ENCODE measurements around the gene NTN1.

Gene NTN1

DNA sequence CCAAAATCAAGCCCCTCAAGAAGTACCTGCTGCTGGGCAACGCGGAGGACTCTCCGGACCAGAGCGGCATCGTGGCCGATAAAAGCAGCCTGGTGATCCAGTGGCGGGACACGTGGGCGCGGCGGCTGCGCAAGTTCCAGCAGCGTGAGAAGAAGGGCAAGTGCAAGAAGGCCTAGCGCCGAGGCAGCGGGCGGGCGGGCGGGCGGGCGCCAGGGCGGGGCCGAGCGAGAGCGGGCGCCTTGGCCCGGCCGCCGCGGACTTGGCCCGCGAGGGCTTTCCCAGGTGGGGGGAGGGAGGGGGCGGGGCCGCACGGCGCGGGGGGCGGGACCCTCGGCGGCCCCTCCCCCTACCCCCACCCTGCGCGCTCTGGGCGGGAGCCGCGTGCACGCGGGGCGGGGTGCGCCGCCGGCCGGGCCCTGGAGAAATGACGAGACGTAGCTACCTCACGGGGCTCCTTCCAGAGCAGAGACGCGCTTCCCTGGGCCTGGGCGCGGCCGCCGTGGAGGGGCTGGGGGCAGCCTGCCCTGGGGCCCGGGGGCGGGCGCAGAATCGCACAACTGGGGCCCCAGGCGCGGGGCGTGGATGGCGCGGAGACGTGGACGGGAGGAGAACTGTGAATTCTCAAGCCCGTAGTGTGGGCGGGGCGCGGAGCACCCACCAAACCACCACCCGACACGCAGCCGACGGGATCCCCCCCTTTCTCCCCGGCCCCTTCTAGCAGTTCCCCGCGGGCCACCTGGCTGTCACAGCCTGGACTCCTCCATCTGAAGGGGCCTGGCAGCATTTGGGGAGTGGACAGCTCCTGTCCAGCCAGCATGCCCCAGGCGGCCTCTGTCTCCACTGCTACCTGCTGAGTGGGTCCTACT, 218.7 kb downstream of the NTN1 start:
- DNase-seq = peak; percentile 27
- Histone ChIP-seq H3K4me3 (ENCODE audit: low read depth, low read length) (no peak overlapping the region), H3K36me3 (no peaks in the 10 kb centered on the region), H3K9me3 (no peaks in the 10 kb centered on the region), H3K4me1 (no peaks in the 10 kb centered on the region), H3K27me3 (no peaks in the 10 kb centered on the region)
- TF ChIP-seq, protein P1, sequence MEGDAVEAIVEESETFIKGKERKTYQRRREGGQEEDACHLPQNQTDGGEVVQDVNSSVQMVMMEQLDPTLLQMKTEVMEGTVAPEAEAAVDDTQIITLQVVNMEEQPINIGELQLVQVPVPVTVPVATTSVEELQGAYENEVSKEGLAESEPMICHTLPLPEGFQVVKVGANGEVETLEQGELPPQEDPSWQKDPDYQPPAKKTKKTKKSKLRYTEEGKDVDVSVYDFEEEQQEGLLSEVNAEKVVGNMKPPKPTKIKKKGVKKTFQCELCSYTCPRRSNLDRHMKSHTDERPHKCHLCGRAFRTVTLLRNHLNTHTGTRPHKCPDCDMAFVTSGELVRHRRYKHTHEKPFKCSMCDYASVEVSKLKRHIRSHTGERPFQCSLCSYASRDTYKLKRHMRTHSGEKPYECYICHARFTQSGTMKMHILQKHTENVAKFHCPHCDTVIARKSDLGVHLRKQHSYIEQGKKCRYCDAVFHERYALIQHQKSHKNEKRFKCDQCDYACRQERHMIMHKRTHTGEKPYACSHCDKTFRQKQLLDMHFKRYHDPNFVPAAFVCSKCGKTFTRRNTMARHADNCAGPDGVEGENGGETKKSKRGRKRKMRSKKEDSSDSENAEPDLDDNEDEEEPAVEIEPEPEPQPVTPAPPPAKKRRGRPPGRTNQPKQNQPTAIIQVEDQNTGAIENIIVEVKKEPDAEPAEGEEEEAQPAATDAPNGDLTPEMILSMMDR (IDR thresholded peaks at IDR 0.05; ENCODE audit: low read depth, low read length) = no peak

DNA sequence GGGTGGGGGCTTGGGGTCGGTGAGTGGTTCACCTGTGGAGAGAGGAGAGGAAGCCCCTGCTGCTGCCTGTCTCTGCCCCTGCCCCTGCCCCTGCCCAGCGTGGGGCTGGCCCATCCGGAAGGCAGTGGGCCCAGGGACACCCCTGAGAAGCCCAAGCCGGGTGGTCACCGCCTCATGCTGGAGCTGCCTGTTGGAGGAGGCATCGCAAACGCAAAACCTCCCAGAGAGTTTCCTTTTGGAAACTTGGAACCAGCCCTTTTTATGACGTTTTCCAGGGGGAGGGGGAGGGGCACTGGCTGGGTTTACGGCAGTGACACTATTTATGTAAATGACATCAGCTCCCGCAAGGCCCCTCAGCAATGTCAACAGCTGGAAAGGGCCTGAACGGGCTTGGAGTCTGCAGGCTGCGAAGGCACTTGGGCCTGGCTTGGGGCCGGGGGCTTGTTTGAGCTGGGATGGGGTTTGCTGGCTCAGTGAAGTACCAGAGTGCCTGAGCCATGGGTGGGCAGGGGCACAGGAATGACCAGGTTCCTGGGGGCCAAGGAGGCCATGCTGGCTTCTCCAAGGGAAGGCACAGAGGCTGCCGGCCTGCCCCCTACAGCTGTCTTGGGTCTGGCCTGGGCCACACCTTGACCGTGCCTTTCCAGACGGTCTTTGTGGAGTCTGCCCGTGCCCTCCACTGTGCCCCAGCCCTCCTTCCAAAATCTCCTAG, 219.5 kb downstream of the NTN1 start:
- Histone ChIP-seq H3K27me3 (no peaks in the 10 kb centered on the region), H3K36me3 (no peaks in the 10 kb centered on the region), H3K4me1 (no peaks in the 10 kb centered on the region), H3K4me3 (ENCODE audit: low read depth, low read length) (no peak overlapping the region), H3K9me3 (no peaks in the 10 kb centered on the region)
- TF ChIP-seq, protein P1 (IDR thresholded peaks at IDR 0.05; ENCODE audit: low read depth, low read length) = no peak
- no peak for DNase-seq

DNA sequence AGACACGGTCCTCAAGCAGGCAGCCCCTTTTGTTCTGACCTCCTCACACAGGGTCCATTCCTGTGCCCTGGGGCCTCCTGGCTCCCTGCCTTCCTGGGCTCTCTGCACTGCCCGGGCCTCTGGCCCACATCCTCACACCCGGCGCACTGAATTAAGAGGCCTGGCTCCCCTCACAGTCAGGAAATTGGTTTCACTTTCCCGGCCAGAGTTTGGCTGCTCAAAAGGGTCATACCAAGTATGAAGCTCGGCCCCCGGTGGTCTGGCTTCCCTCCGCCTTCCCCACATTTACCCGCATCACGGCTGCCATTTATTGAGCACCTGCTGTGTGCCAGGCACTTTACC, 220.0 kb downstream of the NTN1 start:
- Histone ChIP-seq H3K4me3 (ENCODE audit: low read depth, low read length) (no peak overlapping the region), H3K9me3 (no peaks in the 10 kb centered on the region), H3K4me1 (no peaks in the 10 kb centered on the region), H3K36me3 (no peaks in the 10 kb centered on the region), H3K27me3 (no peaks in the 10 kb centered on the region)
- no peak for DNase-seq
- TF ChIP-seq, protein P1 (IDR thresholded peaks at IDR 0.05; ENCODE audit: low read depth, low read length) = no peak

DNA sequence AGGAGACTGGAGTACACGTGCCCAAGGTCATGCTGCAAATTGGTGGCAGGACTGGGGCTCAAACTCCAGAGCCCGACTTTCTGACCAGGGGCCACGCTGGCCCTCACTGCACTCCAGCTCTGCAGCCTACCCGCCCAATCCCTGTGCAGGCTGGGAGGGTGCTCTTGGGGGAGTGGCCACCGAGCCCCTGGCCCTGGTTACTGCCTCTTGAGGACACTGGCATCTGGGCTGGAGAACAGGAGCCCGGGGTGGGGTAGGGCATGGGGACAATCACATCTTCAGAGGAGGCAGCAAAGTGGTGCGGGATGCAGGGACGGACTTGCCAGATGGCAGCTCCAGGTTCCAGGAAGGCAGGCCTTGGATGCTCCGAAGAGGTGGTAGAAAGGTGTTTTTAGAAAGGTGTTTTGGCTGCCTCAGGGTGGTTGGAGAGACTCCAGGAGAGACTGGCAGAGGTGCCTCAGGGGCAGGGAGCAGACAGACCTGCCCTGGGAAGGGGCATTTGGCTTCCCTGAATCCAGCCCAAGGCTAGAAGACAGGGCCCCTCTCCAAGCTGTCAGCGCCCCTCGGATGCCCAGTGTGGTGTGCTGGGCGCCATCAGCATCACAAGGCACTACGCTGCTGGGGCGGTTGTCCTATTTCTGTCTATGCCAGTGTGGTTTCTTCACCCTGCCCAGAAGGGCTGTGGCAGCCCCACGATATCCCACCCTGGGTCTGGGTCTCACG, 220.6 kb downstream of the NTN1 start:
- no peaks in the 10 kb centered on the region for H3K9me3 ChIP-seq
- TF ChIP-seq, protein P1 (IDR thresholded peaks at IDR 0.05; ENCODE audit: low read depth, low read length) = no peak
- no peaks in the 10 kb centered on the region for H3K4me1 ChIP-seq
- no peak for DNase-seq
- H3K27me3 ChIP-seq = no peaks in the 10 kb centered on the region
- no peak overlapping the region for H3K4me3 ChIP-seq (ENCODE audit: low read depth, low read length)
- H3K36me3 ChIP-seq = no peaks in the 10 kb centered on the region

DNA sequence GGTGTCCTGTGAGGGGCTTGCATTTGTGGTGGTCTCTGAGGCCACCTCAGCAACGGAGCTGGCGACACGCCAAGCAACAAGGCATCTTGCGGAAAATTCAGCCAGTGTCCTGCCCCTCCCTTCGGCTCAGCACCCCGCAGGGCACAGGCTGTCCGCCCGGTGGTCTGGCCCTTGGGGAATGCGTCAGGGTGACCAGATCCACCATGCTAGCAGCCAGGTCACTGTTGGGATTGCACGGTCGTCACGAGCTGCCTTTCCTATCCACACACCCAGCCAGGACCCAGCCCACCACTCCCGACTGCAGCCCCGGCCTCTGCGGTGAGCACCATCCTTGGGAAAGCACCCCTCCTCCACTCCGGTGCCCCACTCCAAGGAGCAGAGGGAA, 221.2 kb downstream of the NTN1 start:
- Histone ChIP-seq H3K36me3 (no peaks in the 10 kb centered on the region), H3K4me3 (ENCODE audit: low read depth, low read length) (no peak overlapping the region), H3K27me3 (no peaks in the 10 kb centered on the region), H3K9me3 (no peaks in the 10 kb centered on the region), H3K4me1 (no peaks in the 10 kb centered on the region)
- no peak for DNase-seq
- TF ChIP-seq, protein P1 (IDR thresholded peaks at IDR 0.05; ENCODE audit: low read depth, low read length) = no peak

Measured in BE2C (cell line).